ENCODE measurements around the gene CTDSP2. TPM values are rescaled to one million over a fixed set of nuclear protein-coding genes. Genes with fewer than 3 reads are reported as not detected.

The CTDSP2 gene
- total RNA-seq, 4 donors from 2014 or later = 66.0 to 116 (median 83.4) TPM

DNA sequence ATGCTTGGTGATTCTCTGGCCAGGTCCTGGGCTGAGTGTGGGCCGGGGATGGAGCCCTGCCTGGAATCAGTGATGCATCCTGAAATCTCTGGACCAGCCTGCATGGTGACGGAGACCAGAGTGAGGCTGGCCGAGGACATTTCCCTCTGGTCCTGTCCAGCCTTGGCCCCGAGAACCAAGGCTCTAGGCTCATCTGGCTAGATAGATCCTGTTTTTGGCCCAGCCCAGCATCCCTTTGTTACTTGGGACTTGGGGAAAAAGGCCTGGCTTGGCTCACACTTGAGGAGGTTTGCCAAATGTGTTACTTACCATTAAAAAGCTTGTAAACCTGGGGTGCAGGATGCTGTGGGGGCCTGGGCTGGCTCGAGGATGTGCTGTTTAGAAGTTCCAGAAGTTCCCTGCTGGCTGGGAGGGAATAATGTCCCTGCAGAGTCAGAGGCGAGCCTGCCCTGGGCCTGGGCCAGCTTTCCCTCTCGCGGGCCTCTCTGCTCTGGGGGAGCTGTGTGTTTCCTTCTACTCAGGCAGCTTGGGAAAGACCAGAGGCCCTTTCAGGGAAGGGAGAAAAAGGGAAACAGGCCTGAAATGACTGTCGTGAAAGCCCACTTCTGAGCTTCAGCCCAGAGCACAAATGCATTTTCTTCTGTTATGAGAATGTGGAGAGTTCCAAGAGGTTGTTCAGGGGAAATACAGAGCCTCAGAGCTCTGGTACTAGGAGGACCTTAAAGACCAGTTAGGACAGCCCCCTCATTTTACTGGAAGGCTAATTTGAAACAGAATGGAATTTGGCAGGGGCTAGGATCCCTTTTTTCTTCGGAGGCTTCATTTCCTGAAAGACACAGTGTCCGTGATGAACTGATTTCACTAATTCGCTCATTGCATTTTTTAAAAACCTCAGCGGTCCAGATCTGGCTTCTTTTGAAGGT is 47.2 kb upstream of the CTDSP2 start:
- Histone ChIP-seq H3K9me3 (no peaks in the 10 kb centered on the region), H3K4me3 (peak overlapping the region in 1 of 4 donors; percentile 4), H3K27ac (peak overlapping the region; percentile 90 to 96 (median 92)), H3K27me3 (no peaks in the 10 kb centered on the region), H3K36me3 (no peaks in the 10 kb centered on the region), H3K4me1 (peaks cover 78 to 80% of the 10 kb centered on the region in 2 donors)
- intact Hi-C loops (cut with DNase I; ENCODE audit: low total_unique reads) = loop anchor here (2.0 kb wide), 1 partner anchor 49 kb away; no protein-coding TSS in a partner anchor
- TF ChIP-seq, protein P1, sequence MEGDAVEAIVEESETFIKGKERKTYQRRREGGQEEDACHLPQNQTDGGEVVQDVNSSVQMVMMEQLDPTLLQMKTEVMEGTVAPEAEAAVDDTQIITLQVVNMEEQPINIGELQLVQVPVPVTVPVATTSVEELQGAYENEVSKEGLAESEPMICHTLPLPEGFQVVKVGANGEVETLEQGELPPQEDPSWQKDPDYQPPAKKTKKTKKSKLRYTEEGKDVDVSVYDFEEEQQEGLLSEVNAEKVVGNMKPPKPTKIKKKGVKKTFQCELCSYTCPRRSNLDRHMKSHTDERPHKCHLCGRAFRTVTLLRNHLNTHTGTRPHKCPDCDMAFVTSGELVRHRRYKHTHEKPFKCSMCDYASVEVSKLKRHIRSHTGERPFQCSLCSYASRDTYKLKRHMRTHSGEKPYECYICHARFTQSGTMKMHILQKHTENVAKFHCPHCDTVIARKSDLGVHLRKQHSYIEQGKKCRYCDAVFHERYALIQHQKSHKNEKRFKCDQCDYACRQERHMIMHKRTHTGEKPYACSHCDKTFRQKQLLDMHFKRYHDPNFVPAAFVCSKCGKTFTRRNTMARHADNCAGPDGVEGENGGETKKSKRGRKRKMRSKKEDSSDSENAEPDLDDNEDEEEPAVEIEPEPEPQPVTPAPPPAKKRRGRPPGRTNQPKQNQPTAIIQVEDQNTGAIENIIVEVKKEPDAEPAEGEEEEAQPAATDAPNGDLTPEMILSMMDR (IDR thresholded peaks at IDR 0.05 in 4 of 5, conservative IDR thresholded peaks at IDR 0.05 in 1 of 5) = peak in 1 of 5 experiments; percentile 32
- TF ChIP-seq POLR2A (IDR thresholded peaks at IDR 0.05) = no peak
- ATAC-seq (peak; percentile 42 to 51), DNase-seq (peak; percentile 75 to 89)
- in situ Hi-C loops (cut with MboI; ENCODE audit: low sequenced_read_pairs in 4 of 4) = no loop called here

- Histone ChIP-seq H3K4me1 (peaks cover 74 to 78% of the 10 kb centered on the region in 2 donors), H3K27me3 (no peaks in the 10 kb centered on the region)
- DNase-seq = no peak
Observed at GRCh38 chr12:57892232-57892972, 45.9 kb upstream of the CTDSP2 start.

GRCh38 chr12:57891542-57892228 is 45.2 kb upstream of the CTDSP2 start:
- Histone ChIP-seq H3K9me3 (no peaks in the 10 kb centered on the region), H3K4me1 (peaks cover 69 to 73% of the 10 kb centered on the region in 2 donors), H3K4me3 (no peak overlapping the region), H3K27me3 (no peaks in the 10 kb centered on the region), H3K27ac (peak overlapping the region; percentile 90 to 96 (median 92)), H3K36me3 (no peaks in the 10 kb centered on the region)
- no peak for TF ChIP-seq POLR2A (IDR thresholded peaks at IDR 0.05)
- TF ChIP-seq, protein P1 (IDR thresholded peaks at IDR 0.05 in 4 of 5, conservative IDR thresholded peaks at IDR 0.05 in 1 of 5) = no peak
- ATAC-seq (no peak), DNase-seq (no peak)
- intact Hi-C loops (cut with DNase I; ENCODE audit: low total_unique reads) (no loop called here), in situ Hi-C loops (cut with MboI; ENCODE audit: low sequenced_read_pairs in 4 of 4) (no loop called here)

More at GRCh38 chr12:57892232-57892972, 45.9 kb upstream of the CTDSP2 start:
- ATAC-seq = no peak
- H3K9me3 ChIP-seq = no peaks in the 10 kb centered on the region
- in situ Hi-C loops (cut with MboI; ENCODE audit: low sequenced_read_pairs in 4 of 4) (no loop called here), intact Hi-C loops (cut with DNase I; ENCODE audit: low total_unique reads) (no loop called here)
- no peaks in the 10 kb centered on the region for H3K36me3 ChIP-seq
- TF ChIP-seq, protein P1 (IDR thresholded peaks at IDR 0.05 in 4 of 5, conservative IDR thresholded peaks at IDR 0.05 in 1 of 5) = no peak
- TF ChIP-seq POLR2A (IDR thresholded peaks at IDR 0.05) = no peak
- H3K27ac ChIP-seq = peak overlapping the region; percentile 90 to 96 (median 92)
- no peak overlapping the region for H3K4me3 ChIP-seq

DNA sequence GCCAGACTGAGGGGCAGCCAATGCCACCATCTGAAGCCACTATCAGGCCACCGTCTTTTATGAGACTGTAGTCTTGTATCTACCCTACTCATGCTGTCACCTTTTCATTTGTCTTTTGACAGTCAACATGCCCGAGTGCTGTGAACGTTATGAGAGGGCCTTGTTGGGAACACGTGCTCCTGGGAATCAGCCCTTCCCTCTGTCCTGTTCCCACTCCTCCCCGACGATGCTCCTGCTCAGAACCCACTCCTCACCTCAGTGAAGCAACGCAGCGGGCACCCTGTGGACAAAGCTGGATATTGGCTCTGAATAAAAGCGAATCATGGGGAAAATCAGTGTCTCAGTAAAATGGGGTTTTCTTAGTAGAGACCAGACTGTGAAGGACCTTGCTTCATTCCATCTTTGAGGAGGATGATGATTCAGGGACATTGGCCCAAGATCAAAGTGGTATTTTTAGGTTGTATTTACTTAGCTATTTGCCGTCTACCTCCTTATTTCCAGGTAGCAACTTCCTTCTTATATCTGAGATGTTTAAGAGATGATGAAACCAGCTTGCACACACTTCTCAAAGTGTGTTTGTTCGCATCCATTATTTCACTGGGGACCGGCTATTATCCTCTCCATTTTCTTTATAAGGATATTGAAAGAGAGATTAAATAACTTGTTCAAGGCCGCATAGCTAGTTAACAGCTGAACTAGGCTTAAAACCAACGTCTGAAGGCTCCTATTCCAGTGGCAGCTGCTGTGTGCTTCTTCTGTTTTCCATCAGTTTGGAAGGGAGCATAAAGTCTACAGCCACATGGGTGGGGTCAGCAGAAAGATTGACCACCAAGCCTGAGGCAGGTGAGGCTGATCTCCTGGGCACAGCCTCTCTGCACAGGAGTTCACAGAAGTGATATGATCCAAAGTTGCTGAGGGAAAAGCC is 43.9 kb upstream of the CTDSP2 start:
- Histone ChIP-seq H3K27me3 (no peaks in the 10 kb centered on the region), H3K36me3 (no peaks in the 10 kb centered on the region), H3K4me3 (no peak overlapping the region), H3K9me3 (no peaks in the 10 kb centered on the region), H3K27ac (peak overlapping the region; percentile 78 to 93 (median 83)), H3K4me1 (peaks cover 63 to 73% of the 10 kb centered on the region in 2 donors)
- intact Hi-C loops (cut with DNase I; ENCODE audit: low total_unique reads) = no loop called here
- in situ Hi-C loops (cut with MboI; ENCODE audit: low sequenced_read_pairs in 4 of 4) = no loop called here
- no peak for DNase-seq
- ATAC-seq = no peak
- no peak for TF ChIP-seq POLR2A (IDR thresholded peaks at IDR 0.05)
- TF ChIP-seq, protein P1 (IDR thresholded peaks at IDR 0.05 in 4 of 5, conservative IDR thresholded peaks at IDR 0.05 in 1 of 5) = no peak
